GM21526 (cell line): ENCODE measurements around the gene LINGO4.

ENCODE experiments used
- ATAC-seq: cut with Tn5 transposase; IDR thresholded peaks from one replicate; pipeline ENCODE4 v1.9.1; 2021; ENCODE audit warnings: moderate library complexity; ENCODE audit not compliant: unreplicated experiment, low FRiP score

Gene LINGO4

DNA sequence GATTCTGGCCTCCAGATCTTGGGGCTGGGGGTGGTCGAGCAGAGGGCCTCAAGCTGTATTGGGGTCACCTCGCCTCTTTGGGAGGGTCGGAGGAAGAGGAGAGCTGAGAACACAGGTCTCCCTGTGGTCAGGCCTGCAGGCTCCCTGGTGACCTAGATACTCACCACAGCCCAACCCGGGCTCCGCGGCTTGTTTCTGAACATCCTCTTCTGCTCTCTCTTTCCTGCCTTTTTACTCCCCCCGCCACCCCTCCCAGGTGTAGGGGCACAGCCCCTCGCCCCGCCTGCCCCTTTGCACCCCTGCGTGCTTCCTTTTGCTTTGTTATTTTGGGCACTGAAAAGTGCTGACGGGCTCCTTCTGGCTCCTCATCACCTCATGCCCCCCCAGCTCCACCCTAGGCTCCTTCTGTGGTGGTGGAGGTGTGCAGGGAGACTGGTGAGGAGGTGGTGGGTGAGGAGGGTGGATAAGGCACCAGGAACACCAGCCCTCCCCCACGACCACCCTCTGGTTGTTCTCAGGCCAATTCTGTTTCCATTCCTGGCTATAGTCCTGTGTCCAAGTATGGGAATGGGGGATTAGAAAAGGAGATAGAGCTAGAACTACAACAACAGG, 10.6 kb upstream of the LINGO4 start:
- no peak for ATAC-seq

DNA sequence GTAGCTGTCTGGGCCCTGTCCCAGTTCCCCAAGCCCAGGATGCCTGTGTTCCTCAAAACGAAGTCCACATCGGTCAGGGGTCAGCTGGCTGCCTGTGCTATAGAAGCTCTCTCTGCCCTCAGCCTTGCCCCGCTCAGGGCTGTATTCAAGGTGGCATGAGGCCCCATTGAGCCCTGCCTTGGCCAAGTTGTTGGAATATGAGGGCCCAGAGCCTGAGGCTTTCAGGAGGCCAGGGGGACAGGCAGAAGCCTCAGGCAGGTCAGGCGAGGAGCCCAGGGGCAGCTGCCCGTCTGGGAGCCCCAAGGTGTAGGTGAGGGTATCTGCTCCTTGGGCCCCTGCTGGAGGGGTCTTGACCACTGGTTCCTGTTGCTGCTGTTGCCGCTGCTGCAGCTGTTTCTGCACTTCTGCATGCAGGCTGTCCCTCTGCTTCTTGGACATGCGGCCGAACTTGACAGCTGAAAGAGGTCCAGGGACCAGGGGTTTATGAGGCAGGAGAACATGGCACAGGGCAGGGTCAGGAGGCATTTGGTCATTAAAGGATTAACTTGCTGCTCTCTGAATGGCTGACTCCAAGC, 9.8 kb upstream of the LINGO4 start:
- ATAC-seq = no peak

DNA sequence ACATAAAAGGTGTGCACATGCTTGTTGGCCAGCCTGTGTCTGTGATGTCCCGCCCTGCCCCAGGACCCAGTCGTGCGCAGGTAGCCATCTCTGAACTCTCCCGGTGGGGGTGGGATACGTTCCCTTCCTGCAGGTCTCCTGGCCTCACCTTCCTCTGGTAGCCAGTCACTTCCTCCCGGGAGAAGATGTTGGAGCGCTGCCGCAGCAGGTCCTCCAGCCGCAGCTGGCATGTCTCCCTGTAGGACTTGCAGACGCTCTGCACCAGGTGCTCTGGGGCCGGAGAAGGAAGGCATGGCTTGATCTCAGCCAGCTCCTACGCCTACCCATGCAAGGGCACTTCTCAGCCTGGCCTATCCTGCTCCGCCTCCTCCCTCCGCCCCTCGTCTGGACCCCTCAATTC, 9.2 kb upstream of the LINGO4 start:
- no peak for ATAC-seq

DNA sequence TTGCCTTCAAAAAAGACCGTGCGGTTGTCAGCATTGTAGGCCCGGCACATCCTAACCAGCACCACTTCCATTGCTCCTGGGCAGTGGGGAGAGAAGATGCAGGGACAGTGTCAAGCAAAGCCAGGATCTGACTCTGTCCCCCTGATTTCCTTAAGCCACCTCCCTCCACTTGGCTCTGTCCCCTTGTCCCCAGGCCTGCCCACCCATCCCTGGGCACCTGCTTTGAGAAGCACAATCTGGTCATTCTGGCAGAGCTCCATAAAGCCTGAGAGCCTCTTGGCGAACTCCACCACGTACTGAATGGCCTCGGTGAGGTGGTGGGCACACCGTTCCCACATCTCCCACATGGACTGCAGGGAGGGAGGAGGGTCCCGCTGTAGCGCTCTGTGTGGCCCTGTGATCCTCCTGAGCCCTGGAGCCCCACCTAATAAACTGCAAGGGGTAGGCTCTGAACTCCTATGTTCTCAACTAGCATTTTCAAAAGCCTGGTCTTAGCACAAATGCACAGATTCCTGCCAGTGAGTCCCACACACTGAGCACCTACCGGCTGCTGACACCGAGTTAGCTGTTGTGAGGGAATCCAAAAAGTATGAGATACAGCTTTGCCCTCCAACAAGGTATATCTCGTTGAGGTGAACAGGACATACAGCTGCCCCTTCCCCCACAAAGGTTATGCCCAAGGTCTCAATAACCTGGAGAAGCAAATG, 8.2 kb upstream of the LINGO4 start:
- no peak for ATAC-seq

DNA sequence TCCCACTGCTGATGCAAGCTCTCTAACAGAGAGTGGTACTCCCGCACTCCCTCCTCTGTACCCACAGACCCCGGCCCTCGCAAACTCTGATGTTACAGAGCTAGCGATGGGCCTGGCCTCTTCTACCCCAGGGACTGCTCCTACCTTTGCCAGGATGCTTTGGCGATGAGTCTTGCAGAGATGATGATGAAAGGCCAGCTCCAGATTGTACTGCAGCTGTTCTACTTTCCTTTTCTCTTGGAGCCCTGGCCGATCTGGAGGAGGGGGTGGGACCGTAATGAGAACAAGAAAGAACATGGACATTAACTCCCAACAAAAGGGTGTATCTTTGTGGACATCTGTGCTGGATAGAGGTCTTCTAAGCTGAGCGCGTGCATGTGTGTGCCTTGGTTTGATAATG, 6.0 kb upstream of the LINGO4 start:
- ATAC-seq = no peak

DNA sequence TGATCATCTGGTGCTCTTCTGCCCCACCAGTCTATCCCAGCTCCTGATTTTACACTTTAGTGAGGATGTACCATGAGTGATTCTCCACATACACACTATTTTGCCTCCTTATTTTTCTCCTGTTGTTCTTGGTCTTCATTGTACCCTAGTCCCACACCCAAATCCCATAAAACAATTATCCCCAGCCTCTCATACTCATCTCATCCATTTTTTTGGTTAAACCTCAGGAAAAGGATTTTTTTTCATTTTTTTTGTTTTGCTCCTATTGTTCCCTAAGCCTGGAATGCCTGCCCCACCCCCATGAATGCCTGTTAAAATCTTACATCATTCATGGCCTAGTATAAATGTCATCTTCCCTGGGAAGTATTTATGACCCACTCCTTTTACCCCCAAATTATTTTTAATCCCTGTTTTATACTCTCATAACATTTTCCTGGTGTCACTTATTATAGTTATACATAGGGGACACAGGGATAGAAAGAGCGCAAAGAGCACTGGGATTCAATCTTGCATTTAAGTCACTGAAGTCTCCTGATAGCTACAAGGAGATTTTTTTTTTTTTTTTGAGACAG, 4.9 kb upstream of the LINGO4 start:
- ATAC-seq = no peak

DNA sequence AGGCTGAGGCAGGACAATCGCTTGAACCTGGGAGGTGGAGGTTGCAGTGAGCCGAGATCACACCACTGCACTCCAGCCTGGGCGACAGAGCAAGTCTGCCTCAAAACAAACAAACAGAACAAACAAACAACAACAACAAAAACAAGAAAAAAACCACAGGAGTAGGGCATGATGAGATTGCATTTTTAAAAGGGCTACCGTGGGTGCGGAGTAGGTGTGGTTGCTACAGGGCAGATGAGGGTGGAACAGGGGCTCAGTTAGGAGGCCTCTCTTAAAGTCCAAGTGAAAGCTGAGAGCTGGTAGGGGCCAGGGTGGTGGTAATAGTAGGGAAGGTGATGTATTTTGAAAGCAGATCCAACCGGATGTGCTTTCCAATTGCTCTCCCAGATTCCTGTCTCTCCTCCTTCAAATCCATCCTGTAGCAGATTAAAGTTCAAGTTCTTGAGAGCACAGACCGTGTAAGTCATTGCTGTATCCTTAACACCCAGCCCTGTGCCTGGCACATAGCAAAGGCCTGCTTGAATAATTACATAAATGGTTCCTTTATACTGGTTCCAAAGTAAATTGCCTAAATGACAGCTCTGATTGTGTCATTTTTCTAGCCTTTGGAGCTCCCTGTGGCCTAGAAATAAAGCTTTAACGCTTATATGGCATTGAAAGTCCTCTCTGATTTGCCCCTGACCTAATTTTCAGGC, 4.2 kb upstream of the LINGO4 start:
- no peak for ATAC-seq

DNA sequence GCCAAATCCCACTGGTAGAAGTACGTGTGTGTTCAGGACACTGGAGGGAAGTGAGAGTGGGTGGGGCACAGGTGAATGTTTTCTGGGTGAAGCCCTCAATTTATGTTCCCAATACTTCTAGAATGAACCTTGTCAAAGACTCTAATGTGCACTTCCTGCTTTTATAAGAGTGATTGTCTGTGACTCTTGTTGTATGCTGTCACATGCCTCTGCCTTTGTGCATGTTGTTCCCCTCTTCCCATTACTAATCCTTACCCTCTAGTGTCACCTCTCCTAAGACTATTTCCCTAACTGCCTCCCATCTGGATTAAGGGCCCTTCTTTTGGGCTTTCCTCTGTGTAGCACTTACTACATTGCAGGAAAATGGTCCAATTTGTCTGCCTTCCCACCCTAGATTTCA, 2.5 kb upstream of the LINGO4 start:
- ATAC-seq = no peak

DNA sequence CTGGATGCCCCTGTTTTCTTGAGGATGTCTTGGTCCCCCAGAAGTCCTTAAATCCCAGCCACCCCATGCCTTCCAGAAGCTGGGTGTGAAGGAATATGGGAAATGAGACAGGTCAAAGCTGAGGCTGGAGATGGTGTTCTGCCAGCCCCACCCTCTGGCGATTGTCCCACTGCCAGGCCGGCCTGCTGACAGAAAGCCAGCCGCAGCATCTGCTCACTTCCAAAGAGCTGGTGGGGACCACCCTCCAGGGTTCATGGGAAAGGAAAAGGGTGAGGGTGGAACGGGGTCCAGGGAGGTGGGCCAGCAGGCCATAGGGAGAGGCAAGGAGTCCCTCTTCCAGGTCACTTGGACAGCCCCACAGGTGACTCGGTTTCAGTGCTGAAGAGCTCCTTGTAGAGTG, 1.9 kb upstream of the LINGO4 start:
- no peak for ATAC-seq

DNA sequence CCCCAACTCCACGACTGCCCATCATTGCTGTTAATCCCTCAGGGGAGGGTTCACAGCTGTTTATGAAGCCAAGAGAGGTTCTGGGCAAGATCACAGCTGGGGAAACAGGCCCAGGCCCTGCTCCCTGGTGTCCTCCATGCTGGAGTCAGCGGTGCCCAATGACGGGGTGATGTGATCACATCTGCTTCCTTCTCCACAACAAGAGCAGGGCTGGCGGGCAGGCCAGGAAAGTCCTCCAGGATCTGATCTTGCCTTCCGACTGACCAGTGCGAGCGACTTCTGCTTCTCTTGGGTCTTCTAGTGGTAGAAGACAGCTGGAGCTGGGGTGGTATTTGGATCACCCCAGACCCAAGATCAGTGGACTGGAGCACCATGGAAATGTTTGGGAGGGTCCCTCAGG, 951 bp upstream of the LINGO4 start:
- ATAC-seq = no peak

DNA sequence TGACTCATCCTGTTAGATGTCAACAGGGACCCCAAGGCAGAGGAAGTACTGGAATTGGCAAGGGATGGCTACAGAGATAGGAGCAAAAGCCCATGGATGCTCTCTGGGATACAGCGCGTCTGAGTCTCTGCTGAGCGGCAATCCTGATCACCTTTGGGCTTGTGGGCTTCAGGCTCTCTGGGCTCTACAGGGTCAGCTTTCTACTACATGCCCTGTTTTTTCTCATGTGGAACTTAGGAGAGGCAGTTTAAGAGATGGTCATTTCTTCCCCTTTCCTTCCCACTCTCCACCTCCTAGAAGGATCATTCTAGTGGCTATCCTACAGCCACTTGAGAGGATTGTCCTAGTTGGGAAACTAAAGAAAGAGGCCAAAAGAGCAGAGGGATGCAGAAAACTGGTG, 1.3 kb downstream of the LINGO4 start:
- no peak for ATAC-seq

DNA sequence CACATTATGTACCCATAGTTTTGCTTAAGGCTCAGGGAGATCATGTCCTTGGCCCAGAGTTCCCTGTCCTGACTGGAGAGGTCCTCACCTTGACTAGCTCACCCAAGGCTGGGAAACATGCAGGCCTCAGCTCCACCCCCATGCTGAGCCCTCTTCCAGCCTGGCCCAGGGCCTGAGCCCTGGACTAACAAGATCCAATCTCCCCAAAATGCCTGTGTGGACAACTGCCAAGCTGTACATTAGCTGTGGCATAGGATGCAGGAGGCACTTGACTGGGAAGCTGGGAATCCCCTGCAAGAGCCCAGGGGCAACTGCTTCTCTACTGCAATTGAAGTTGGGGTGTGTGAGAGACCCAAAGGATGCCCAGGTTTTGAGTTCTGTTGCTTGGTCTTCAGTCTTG, 2.1 kb downstream of the LINGO4 start:
- no peak for ATAC-seq

GRCh38 chr1:151802372-151802771, 2.8 kb downstream of the LINGO4 start:
- ATAC-seq = no peak

DNA sequence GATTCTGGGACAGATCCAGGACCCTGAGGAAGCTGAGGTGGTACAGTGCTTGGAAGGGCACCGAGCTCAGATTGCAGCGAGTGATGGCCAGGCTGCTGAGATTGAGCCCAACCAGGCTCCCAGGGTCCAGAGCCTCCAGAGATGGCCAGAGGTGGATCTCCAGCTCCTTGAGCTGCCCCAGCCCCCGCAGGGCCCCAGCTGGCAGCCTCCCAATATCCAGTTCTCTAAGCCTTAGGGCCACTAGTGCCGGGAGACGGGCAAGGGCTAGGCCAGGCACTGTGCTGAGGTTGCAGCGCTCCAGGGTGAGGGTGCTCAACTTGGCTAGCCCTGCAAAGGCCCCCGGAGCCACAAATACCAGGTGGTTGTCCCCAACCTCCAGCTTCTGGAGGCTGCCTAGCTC, 3.4 kb downstream of the LINGO4 start:
- no peak for ATAC-seq

- ATAC-seq = no peak
These were observed 3.9 kb downstream of the LINGO4 start for GRCh38 chr1:151801310-151801820.

GRCh38 chr1:151800830-151801229, 4.4 kb downstream of the LINGO4 start:
- no peak for ATAC-seq

DNA sequence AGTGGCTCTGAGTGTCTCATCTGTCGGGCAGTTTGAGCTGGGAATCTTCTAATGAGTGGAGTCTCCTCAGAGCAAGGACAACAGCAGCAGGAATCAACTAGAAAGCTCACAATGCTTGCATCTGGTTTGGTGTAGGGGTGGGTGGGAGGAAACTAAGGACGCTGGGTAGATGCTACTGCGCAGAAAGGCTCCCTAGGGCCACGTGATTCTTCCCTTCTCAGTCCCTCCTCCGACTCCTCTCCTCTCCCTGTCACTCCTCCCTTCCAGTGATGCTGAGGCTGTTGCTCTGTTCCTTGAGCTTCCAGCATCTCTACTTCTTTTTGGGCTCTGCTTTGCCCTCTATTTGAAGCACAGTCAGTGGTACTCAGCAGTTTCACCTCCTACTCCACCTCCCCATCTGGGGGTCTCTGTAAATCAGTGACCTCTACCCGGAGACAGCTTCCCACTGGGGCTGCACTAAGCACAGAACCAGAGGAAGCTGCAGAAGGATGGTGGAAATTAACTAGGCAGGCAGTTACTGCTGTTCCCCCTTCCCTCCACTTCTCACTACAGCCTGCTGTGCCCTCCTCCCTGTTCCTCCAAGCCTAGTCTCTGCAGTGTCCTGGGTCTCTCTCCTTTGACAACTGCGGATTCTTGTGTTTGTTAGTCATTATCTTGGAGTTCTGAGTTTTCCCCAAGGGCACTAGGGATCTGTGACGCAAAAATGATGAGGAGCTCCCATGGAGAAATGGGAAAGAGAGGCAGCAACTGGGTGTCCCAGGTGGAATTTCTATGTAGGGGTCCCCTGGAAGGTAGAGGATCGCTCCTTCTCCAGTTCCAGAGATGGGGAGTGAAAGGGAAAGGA, 5.8 kb downstream of the LINGO4 start:
- no peak for ATAC-seq

DNA sequence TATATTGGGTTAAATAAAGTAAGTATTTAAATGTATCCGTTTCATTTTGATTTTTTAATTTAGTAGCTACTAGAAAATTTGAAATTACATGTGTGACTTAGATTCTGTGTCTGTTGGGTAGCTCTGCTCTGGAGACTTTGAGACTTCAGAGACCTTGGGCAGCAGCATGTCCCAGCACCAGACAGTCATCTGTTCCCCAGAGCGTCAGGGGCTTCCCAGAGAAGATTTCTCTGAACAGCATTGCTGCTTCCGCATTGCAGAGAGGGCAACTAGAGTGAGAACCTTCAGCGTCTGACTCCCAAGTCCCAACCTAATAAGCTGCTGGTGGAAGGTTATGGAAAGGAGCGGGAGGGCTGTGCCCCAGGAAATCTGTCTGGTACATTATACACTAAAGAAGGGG, 6.6 kb downstream of the LINGO4 start:
- no peak for ATAC-seq

DNA sequence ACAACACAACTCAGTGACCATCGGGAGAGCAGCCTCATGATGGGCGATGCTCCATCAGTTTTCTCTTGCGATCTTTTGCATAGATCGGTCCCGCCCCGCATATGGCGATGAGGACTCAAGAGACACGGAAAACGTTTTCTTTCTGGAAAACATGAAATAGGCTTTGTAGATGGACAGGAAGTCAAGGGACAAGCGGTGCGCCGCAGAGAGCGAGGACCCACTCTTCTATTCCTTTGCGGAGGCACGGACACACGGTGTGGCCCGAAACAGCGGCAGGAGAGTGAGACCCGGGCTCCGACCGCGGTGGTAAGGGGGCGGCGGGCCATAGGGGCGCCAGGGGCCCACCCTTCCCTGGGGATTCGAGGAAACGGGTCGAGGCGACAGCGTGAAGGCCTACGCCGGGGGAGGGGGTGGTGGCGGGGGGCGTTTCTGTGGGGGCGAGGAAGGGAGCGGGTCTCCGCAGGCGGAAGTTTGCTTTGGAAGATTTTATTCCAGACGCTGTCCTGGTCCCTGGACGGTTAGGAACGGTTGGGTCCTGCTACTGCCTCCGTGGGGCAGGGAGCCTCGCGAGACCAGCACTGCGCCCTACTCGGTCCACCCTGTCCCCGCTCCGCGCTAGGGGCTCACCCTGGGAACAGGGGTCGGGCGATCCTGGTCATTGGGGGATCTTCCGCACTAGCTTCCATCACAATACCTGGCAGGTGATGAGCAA, 14.1 kb downstream of the LINGO4 start:
- ATAC-seq = no peak
